SK-N-SH treated with all-trans-retinoic acid at 6 μM for 48 hours (cell line): Measurements from ENCODE around the gene BCL10.

Experiments used
- ATAC-seq: fragments of 200-7000 bp; cut with Tn5 transposase; 3 replicates; pipeline ENCODE4 v1.9.1; 2020; ENCODE audit warnings: mild to moderate bottlenecking, moderate library complexity
- ARNTL ChIP-seq: fragments of 450-650 bp; formaldehyde crosslinking; IDR thresholded peaks from 2 replicates; pipeline ENCODE4 v1.5.0; 2020; ENCODE audit warnings: low read depth, mild to moderate bottlenecking, moderate library complexity, borderline replicate concordance
- BACH2 ChIP-seq: fragments of 250-450 bp; sonication (Bioruptor Pico); IDR thresholded peaks from 2 replicates; pipeline ENCODE4 v1.9.0; 2021; ENCODE audit warnings: mild to moderate bottlenecking, borderline replicate concordance
- CREB5 ChIP-seq: fragments of 250-450 bp; sonication (Bioruptor Pico); IDR thresholded peaks from 2 replicates; pipeline ENCODE4 v1.5.1; 2020; ENCODE audit warnings: low read depth, mild to moderate bottlenecking, moderate library complexity
- CSDC2 ChIP-seq: fragments of 250-450 bp; sonication (Bioruptor Pico); IDR thresholded peaks from 2 replicates; pipeline ENCODE4 v1.5.0; 2020; ENCODE audit warnings: mild to moderate bottlenecking, moderate library complexity
- CSRNP3 ChIP-seq: fragments of 250-450 bp; sonication (Bioruptor Pico); IDR thresholded peaks from 2 replicates; pipeline ENCODE4 v1.5.1; 2021; ENCODE audit warnings: mild to moderate bottlenecking, moderate library complexity
- ESRRG ChIP-seq: fragments of 250-450 bp; sonication (Bioruptor Pico); IDR thresholded peaks from 2 replicates; pipeline ENCODE4 v1.6.1; 2021; ENCODE audit warnings: mild to moderate bottlenecking
- GLIS3 ChIP-seq: fragments of 250-450 bp; sonication (Bioruptor Pico); IDR thresholded peaks from 2 replicates; pipeline ENCODE4 v1.5.0; 2020; ENCODE audit warnings: mild to moderate bottlenecking, moderate library complexity
- ISL1 ChIP-seq: fragments of 250-450 bp; sonication (Bioruptor Pico); IDR thresholded peaks from 2 replicates; pipeline ENCODE4 v2.1.2; 2022; ENCODE audit warnings: mild to moderate bottlenecking, moderate library complexity
- OSR1 ChIP-seq: fragments of 250-450 bp; sonication (Bioruptor Pico); IDR thresholded peaks from 2 replicates; pipeline ENCODE4 v1.8.0; 2022; ENCODE audit warnings: moderate library complexity, mild to moderate bottlenecking, inconsistent platforms
- POU6F1 ChIP-seq: fragments of 250-450 bp; sonication (Bioruptor Pico); IDR thresholded peaks from 2 replicates; pipeline ENCODE4 v1.8.0; 2021; ENCODE audit warnings: low read depth, mild to moderate bottlenecking, moderate library complexity, borderline replicate concordance
- PPARA ChIP-seq: fragments of 250-450 bp; sonication (Bioruptor Pico); IDR thresholded peaks from 2 replicates; pipeline ENCODE4 v1.5.0; 2020; ENCODE audit warnings: mild to moderate bottlenecking, borderline replicate concordance
- RARB ChIP-seq: fragments of 250-450 bp; sonication (Bioruptor Pico); IDR thresholded peaks from 2 replicates; pipeline ENCODE4 v1.8.0; 2021; ENCODE audit warnings: mild to moderate bottlenecking, moderate library complexity
- SNAI2 ChIP-seq: fragments of 250-450 bp; sonication (Bioruptor Pico); IDR thresholded peaks from 2 replicates; pipeline ENCODE4 v1.5.0; 2020; ENCODE audit warnings: mild to moderate bottlenecking, moderate library complexity
- TCF4 ChIP-seq: fragments of 250-450 bp; sonication (Bioruptor Pico); IDR thresholded peaks from 2 replicates; pipeline ENCODE4 v1.8.0; 2021; ENCODE audit warnings: mild to moderate bottlenecking, moderate library complexity, borderline replicate concordance
- TOX ChIP-seq: fragments of 250-450 bp; sonication (Bioruptor Pico); IDR thresholded peaks from 2 replicates; pipeline ENCODE4 v1.8.0; 2021; ENCODE audit warnings: mild to moderate bottlenecking, moderate library complexity, borderline replicate concordance
- TSHZ2 ChIP-seq: fragments of 250-450 bp; sonication (Bioruptor Pico); IDR thresholded peaks from 2 replicates; pipeline ENCODE4 v1.5.0; 2020; ENCODE audit warnings: mild to moderate bottlenecking, moderate library complexity
- ZFP3 ChIP-seq: fragments of 250-450 bp; sonication (Bioruptor Pico); IDR thresholded peaks from 2 replicates; pipeline ENCODE4 v1.5.0; 2020; ENCODE audit warnings: mild to moderate bottlenecking, moderate library complexity
- ZFP30 ChIP-seq: fragments of 450-650 bp; formaldehyde crosslinking; IDR thresholded peaks from 2 replicates; pipeline ENCODE4 v1.5.0; 2022; ENCODE audit warnings: mild to moderate bottlenecking, moderate library complexity
- ZNF565 ChIP-seq: fragments of 450-650 bp; formaldehyde crosslinking; conservative IDR thresholded peaks from 2 replicates; pipeline ENCODE4 v1.5.0; 2020; ENCODE audit warnings: low read depth, mild to moderate bottlenecking, moderate library complexity
- ZNF70 ChIP-seq: fragments of 450-650 bp; formaldehyde crosslinking; IDR thresholded peaks from 2 replicates; pipeline ENCODE4 v1.5.0; 2020; ENCODE audit warnings: mild to moderate bottlenecking, moderate library complexity
- ZNF8 ChIP-seq: fragments of 450-650 bp; formaldehyde crosslinking; IDR thresholded peaks from 2 replicates; pipeline ENCODE4 v1.5.0; 2020; ENCODE audit warnings: mild to moderate bottlenecking, moderate library complexity

The BCL10 gene

GRCh38 chr1:85274969-85275453 lies 1.4 kb downstream of the BCL10 start (continued):
- no peak for TF ChIP-seq ZFP30 (CRISPR knock-in tag)

- ATAC-seq, result no peak
- no peak for TF ChIP-seq ZFP30 (CRISPR knock-in tag)
- TF ChIP-seq CSDC2 (CRISPR knock-in tag), result no peak
Measured at GRCh38 chr1:85273397-85273796, 3.0 kb downstream of the BCL10 start.

- TF ChIP-seq SNAI2 (no peak), TOX (no peak), ZNF8 (CRISPR knock-in tag) (no peak), ZNF70 (CRISPR knock-in tag) (no peak), ZFP3 (CRISPR knock-in tag) (no peak), RARB (CRISPR knock-in tag) (no peak), ESRRG (no peak), CSRNP3 (no peak), ARNTL (no peak), CSDC2 (CRISPR knock-in tag) (no peak), POU6F1 (CRISPR knock-in tag) (no peak), TSHZ2 (CRISPR knock-in tag) (no peak)
- ATAC-seq, result no peak
Measured at GRCh38 chr1:85268801-85269585, 7.4 kb downstream of the BCL10 start.

- TF ChIP-seq TCF4 (CRISPR knock-in tag) (no peak), ISL1 (CRISPR knock-in tag) (no peak), BACH2 (CRISPR knock-in tag) (no peak)
Measured at GRCh38 chr1:85267313-85267712, 9.1 kb downstream of the BCL10 start.

GRCh38 chr1:85264150-85264549 lies 12.3 kb downstream of the BCL10 start:
- no peak for ATAC-seq
- no peak for TF ChIP-seq RARB (CRISPR knock-in tag)
- TF ChIP-seq CREB5 (CRISPR knock-in tag), result no peak
- no peak for TF ChIP-seq TOX
- no peak for TF ChIP-seq ISL1 (CRISPR knock-in tag)
- TF ChIP-seq SNAI2, result no peak
- TF ChIP-seq ZNF70 (CRISPR knock-in tag), result no peak
- TF ChIP-seq TSHZ2 (CRISPR knock-in tag), result no peak
- no peak for TF ChIP-seq POU6F1 (CRISPR knock-in tag)
- TF ChIP-seq ZNF565 (CRISPR knock-in tag), result no peak
- TF ChIP-seq OSR1 (CRISPR knock-in tag), result no peak
- TF ChIP-seq BACH2 (CRISPR knock-in tag), result no peak
- no peak for TF ChIP-seq ESRRG
- TF ChIP-seq PPARA (CRISPR knock-in tag), result no peak
- TF ChIP-seq CSDC2 (CRISPR knock-in tag), result no peak
- no peak for TF ChIP-seq ZNF8 (CRISPR knock-in tag)
- TF ChIP-seq GLIS3, result no peak
- TF ChIP-seq ZFP30 (CRISPR knock-in tag), result no peak

More at GRCh38 chr1:85267313-85267712, 9.1 kb downstream of the BCL10 start:
- no peak for ATAC-seq
